HCT116 (cell line): ENCODE data around the gene CLIP2.

Source experiments
- EZH2 ChIP-seq: fragments of 200-600 bp; sonication (generic); IDR thresholded peaks from 2 replicates; pipeline ENCODE4 v1.6.1; 2017; ENCODE audit warnings: antibody characterized with exemption, mixed run types
- JUND ChIP-seq: IDR thresholded peaks from 2 replicates; pipeline ENCODE4 v1.6.1; 2012
- POLR2A ChIP-seq: IDR thresholded peaks from 2 replicates; pipeline ENCODE4 v1.7.0; 2011; ENCODE audit warnings: borderline replicate concordance; ENCODE audit not compliant: insufficient read depth, insufficient read length; ENCODE audit errors: extremely low read depth
- SIN3A ChIP-seq: IDR thresholded peaks from 2 replicates; pipeline ENCODE4 v1.6.1; 2012; ENCODE audit warnings: low read depth
- ZBTB33 ChIP-seq: IDR thresholded peaks from 2 replicates; pipeline ENCODE4 v1.6.1; 2011; ENCODE audit warnings: mild to moderate bottlenecking, low read length, moderate library complexity; ENCODE audit not compliant: insufficient replicate concordance; ENCODE audit errors: extremely low read depth
- ZFX ChIP-seq: fragments of 450-650 bp; IDR thresholded peaks from 2 replicates; pipeline ENCODE4 v1.6.1; 2017
- TF ChIP-seq, protein P1 (sequence below), 3 experiments: fragments of 200-600 bp in 1 of 3; sonication (generic) in 1 of 3; IDR thresholded peaks in 2 of 3; conservative IDR thresholded peaks in 1 of 3; 2 replicates each; pipeline ENCODE4 v1.5.1; 2012 to 2017; ENCODE audit warnings: low read depth in 2 of 3, low read length in 2 of 3, antibody characterized with exemption in 1 of 3, borderline replicate concordance in 1 of 3, control low read depth in 1 of 3, mild to moderate bottlenecking in 1 of 3, mixed read lengths in 1 of 3, mixed run types in 1 of 3, moderate library complexity in 1 of 3; ENCODE audit not compliant: insufficient read depth in 1 of 3

- TF ChIP-seq SIN3A, result no peak
- TF ChIP-seq POLR2A, result no peak
- TF ChIP-seq, protein P1, sequence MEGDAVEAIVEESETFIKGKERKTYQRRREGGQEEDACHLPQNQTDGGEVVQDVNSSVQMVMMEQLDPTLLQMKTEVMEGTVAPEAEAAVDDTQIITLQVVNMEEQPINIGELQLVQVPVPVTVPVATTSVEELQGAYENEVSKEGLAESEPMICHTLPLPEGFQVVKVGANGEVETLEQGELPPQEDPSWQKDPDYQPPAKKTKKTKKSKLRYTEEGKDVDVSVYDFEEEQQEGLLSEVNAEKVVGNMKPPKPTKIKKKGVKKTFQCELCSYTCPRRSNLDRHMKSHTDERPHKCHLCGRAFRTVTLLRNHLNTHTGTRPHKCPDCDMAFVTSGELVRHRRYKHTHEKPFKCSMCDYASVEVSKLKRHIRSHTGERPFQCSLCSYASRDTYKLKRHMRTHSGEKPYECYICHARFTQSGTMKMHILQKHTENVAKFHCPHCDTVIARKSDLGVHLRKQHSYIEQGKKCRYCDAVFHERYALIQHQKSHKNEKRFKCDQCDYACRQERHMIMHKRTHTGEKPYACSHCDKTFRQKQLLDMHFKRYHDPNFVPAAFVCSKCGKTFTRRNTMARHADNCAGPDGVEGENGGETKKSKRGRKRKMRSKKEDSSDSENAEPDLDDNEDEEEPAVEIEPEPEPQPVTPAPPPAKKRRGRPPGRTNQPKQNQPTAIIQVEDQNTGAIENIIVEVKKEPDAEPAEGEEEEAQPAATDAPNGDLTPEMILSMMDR (IDR thresholded peaks at IDR 0.05 in 2 of 3, conservative IDR thresholded peaks at IDR 0.05 in 1 of 3; ENCODE audit: borderline replicate concordance in 1 of 3, insufficient read depth in 1 of 3, low read depth in 2 of 3, low read length in 2 of 3), result no peak
- no peak for TF ChIP-seq ZBTB33
- no peak for TF ChIP-seq EZH2
- no peak for TF ChIP-seq ZFX
- TF ChIP-seq JUND, result no peak
Measured at GRCh38 chr7:74441801-74442200, 152.6 kb downstream of the CLIP2 start.
